Coronary artery (tissue), 2 donors: ENCODE measurements around the gene ULK4.

Experiments
- DNase-seq: peaks from one replicate; pipeline ENCODE4 v3.0.0-alpha.2; 2017; ENCODE audit warnings: low spot score
- H3K27ac ChIP-seq, 2 donors: fragments of 200-600 bp; sonication (generic); one replicate each; pipeline ENCODE4 v1.5.1; 2016 to 2019
- H3K4me3 ChIP-seq: fragments of 200-600 bp; sonication (generic); 2 replicates; pipeline ENCODE4 v1.5.1; 2016; ENCODE audit warnings: mild to moderate bottlenecking, moderate library complexity
- CTCF ChIP-seq: fragments of 200-600 bp; sonication (generic); IDR thresholded peaks from one replicate; pipeline ENCODE4 v1.5.1; 2019; ENCODE audit warnings: antibody characterized with exemption

The ULK4 gene

GRCh38 chr3:41317298-41317697, 644.6 kb downstream of the ULK4 start:
- no peak for DNase-seq
- H3K27ac ChIP-seq, result no peak overlapping the region
- TF ChIP-seq CTCF, result no peak
- H3K4me3 ChIP-seq, result no peak overlapping the region

- no peak for DNase-seq
- Histone ChIP-seq H3K4me3 (no peak overlapping the region), H3K27ac (no peak overlapping the region)
- no peak for TF ChIP-seq CTCF
These were observed 646.8 kb downstream of the ULK4 start for GRCh38 chr3:41315126-41315525.

GRCh38 chr3:41308119-41308518, 653.8 kb downstream of the ULK4 start:
- Histone ChIP-seq H3K4me3 (no peak overlapping the region), H3K27ac (no peak overlapping the region)
- no peak for TF ChIP-seq CTCF
- no peak for DNase-seq

- DNase-seq, result no peak
- no peak overlapping the region for H3K27ac ChIP-seq
- TF ChIP-seq CTCF, result no peak
- H3K4me3 ChIP-seq, result no peak overlapping the region
These were observed 654.8 kb downstream of the ULK4 start for GRCh38 chr3:41307065-41307464.

- no peak for TF ChIP-seq CTCF
- no peak for DNase-seq
- Histone ChIP-seq H3K4me3 (no peak overlapping the region), H3K27ac (no peak overlapping the region)
These were observed 657.3 kb downstream of the ULK4 start for GRCh38 chr3:41304593-41304992.

GRCh38 chr3:41302295-41302694, 659.6 kb downstream of the ULK4 start:
- Histone ChIP-seq H3K27ac (no peak overlapping the region), H3K4me3 (no peak overlapping the region)
- no peak for DNase-seq
- TF ChIP-seq CTCF, result no peak

- no peak overlapping the region for H3K4me3 ChIP-seq
- no peak overlapping the region for H3K27ac ChIP-seq
- TF ChIP-seq CTCF, result no peak
- no peak for DNase-seq
These were observed 660.4 kb downstream of the ULK4 start for GRCh38 chr3:41301548-41301947.
